ENCODE data around the gene SH3BP5L.

Gene SH3BP5L

DNA sequence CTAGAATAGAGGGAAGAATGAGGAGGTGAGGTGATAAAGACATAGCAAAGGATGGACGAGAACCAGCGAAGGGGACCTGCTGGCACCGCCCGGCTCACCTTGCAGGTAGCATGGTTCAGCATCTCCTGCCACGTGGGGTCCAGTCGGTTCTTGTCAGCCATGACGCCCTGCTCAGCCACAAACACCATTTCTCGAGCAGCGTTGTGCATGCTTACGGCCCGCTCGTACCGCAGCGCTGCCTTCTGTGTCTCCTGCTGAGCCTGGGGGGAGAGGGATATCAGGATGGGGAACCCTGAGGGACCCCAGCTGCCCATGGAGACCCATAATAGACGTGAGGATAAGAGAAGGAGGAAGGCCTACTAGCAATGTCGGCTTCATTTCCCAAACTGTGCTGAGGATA, 11.4 kb downstream of the SH3BP5L start:
- DNase-seq, result no peak
- ChIA-PET CTCF (interaction anchor here (1.0 to 11.5 kb wide), 4 partner anchors 11 to 192 kb away, joined by 3 to 186 read pairs (median 4); partner anchors contain the start of gene OR14I1), POLR2A (no interaction called here)
- no peaks in the 10 kb centered on the region for H3K9me3 ChIP-seq (ENCODE audit: control extremely low read depth in 1 of 5, control insufficient read depth in 4 of 5, insufficient read depth in 2 of 5, low read depth in 1 of 5, low read length in 4 of 5)
- H3K36me3 ChIP-seq (ENCODE audit: control insufficient read depth in 4 of 4, insufficient read depth in 4 of 4, low read length in 3 of 4), result peaks cover 10 to 70% (median 48%) of the 10 kb centered on the region in 4 experiments
- no peak overlapping the region for H3K27ac ChIP-seq (ENCODE audit: insufficient read depth in 1 of 2, low read depth in 1 of 2, low read length in 2 of 2, poor library complexity in 1 of 2, severe bottlenecking in 2 of 2)
- 96% methylated on average over 14 of the region's 16 CpGs for WGBS (ENCODE audit: insufficient coverage)
- peaks cover 0 to 31% (median 27%) of the 10 kb centered on the region in 4 experiments for H3K4me1 ChIP-seq (ENCODE audit: control extremely low read depth in 1 of 4, control insufficient read depth in 4 of 4, insufficient read depth in 4 of 4, low read length in 3 of 4)
- H3K27me3 ChIP-seq (replicated peaks in 2 of 5; ENCODE audit: control insufficient read depth in 4 of 5, insufficient read depth in 5 of 5, low read length in 4 of 5), result no peaks in the 10 kb centered on the region
- no peak overlapping the region for H3K4me3 ChIP-seq (ENCODE audit: control insufficient read depth in 1 of 7, extremely low read depth in 1 of 7, insufficient read depth in 4 of 7, low read depth in 2 of 7, low read length in 6 of 7)

DNA sequence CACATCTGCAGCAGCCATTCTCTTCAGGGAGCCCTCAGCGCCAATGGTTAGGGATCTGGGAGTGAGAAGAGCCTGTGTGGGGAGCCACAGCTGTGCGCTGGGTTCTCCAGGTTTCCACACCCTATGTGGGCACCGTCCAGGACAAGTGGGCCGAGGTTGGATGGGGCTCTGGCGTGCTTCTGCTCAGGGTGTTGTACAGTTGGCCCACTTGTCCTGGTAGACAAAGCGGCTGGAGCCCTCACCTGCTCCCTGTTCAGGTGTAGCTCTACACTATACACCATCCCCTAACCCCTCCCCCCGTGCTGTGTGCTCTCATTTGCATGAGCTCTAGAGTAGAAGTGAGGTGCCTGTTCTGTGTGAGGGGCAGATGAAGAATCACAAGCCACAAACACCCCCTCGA, 12.2 kb downstream of the SH3BP5L start:
- CTCF ChIA-PET, result interaction anchor here (0.6 to 11.5 kb wide), 5 partner anchors 11 to 217 kb away, joined by 3 to 186 read pairs (median 3); partner anchors contain the start of gene OR14I1
- peaks cover 10 to 64% (median 46%) of the 10 kb centered on the region in 4 experiments for H3K36me3 ChIP-seq (ENCODE audit: control insufficient read depth in 4 of 4, insufficient read depth in 4 of 4, low read length in 3 of 4)
- POLR2A ChIA-PET, result no interaction called here
- H3K27me3 ChIP-seq (replicated peaks in 2 of 5; ENCODE audit: control insufficient read depth in 4 of 5, insufficient read depth in 5 of 5, low read length in 4 of 5), result no peaks in the 10 kb centered on the region
- H3K27ac ChIP-seq (ENCODE audit: insufficient read depth in 1 of 2, low read depth in 1 of 2, low read length in 2 of 2, poor library complexity in 1 of 2, severe bottlenecking in 2 of 2), result no peak overlapping the region
- H3K4me1 ChIP-seq (ENCODE audit: control extremely low read depth in 1 of 4, control insufficient read depth in 4 of 4, insufficient read depth in 4 of 4, low read length in 3 of 4), result peaks cover 0 to 31% (median 25%) of the 10 kb centered on the region in 4 experiments
- 95% methylated on average over 3 of the region's 8 CpGs for WGBS (ENCODE audit: insufficient coverage)
- no peaks in the 10 kb centered on the region for H3K9me3 ChIP-seq (ENCODE audit: control extremely low read depth in 1 of 5, control insufficient read depth in 4 of 5, insufficient read depth in 2 of 5, low read depth in 1 of 5, low read length in 4 of 5)
- no peak for DNase-seq
- no peak overlapping the region for H3K4me3 ChIP-seq (ENCODE audit: control insufficient read depth in 1 of 7, extremely low read depth in 1 of 7, insufficient read depth in 4 of 7, low read depth in 2 of 7, low read length in 6 of 7)

DNA sequence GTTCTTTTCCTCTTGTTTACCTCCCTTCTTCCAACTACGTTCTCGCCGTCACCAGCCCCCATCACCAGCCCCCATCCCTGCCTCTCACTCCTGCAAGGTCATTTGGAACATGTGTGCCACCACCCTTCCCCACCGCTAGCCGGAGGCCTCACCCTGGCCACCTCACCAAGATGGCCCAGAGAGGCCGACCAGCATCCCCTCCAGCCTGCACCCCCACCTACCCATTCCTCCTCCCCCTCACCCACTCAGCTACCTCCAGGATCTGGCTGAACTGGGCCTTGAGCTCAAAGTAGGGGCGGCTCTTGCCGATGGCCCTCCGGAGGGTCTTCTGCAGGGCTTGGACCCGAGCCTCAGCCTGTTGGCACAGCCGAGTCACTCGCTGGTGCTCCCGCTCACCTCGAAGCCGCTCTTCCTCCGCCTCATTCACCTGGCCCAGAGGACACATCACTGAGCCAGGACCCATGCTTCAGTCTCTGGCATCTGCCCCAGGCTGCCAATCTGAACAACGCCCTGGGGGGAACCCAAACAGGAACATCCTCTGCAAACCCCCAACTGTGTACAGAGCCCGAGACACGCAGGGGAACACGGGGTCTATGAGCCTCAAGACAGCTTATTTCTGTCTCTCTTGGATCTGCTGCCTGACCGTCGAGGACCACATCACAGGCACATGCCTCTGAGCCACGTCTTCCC, 12.8 kb downstream of the SH3BP5L start:
- ChIA-PET CTCF (interaction anchor here (0.9 to 11.5 kb wide), 3 partner anchors 9 to 201 kb away, joined by 3 to 186 read pairs (median 9); partner anchors contain the start of gene OR14I1), POLR2A (no interaction called here)
- no peak for DNase-seq
- peaks cover 10 to 60% (median 45%) of the 10 kb centered on the region in 4 experiments for H3K36me3 ChIP-seq (ENCODE audit: control insufficient read depth in 4 of 4, insufficient read depth in 4 of 4, low read length in 3 of 4)
- no peaks in the 10 kb centered on the region for H3K9me3 ChIP-seq (ENCODE audit: control extremely low read depth in 1 of 5, control insufficient read depth in 4 of 5, insufficient read depth in 2 of 5, low read depth in 1 of 5, low read length in 4 of 5)
- no peaks in the 10 kb centered on the region for H3K27me3 ChIP-seq (replicated peaks in 2 of 5; ENCODE audit: control insufficient read depth in 4 of 5, insufficient read depth in 5 of 5, low read length in 4 of 5)
- no peak overlapping the region for H3K27ac ChIP-seq (ENCODE audit: insufficient read depth in 1 of 2, low read depth in 1 of 2, low read length in 2 of 2, poor library complexity in 1 of 2, severe bottlenecking in 2 of 2)
- H3K4me3 ChIP-seq (ENCODE audit: control insufficient read depth in 1 of 7, extremely low read depth in 1 of 7, insufficient read depth in 4 of 7, low read depth in 2 of 7, low read length in 6 of 7), result no peak overlapping the region
- peaks cover 0 to 31% (median 25%) of the 10 kb centered on the region in 4 experiments for H3K4me1 ChIP-seq (ENCODE audit: control extremely low read depth in 1 of 4, control insufficient read depth in 4 of 4, insufficient read depth in 4 of 4, low read length in 3 of 4)
- 97% methylated on average over 20 of the region's 23 CpGs for WGBS (ENCODE audit: insufficient coverage)

DNA sequence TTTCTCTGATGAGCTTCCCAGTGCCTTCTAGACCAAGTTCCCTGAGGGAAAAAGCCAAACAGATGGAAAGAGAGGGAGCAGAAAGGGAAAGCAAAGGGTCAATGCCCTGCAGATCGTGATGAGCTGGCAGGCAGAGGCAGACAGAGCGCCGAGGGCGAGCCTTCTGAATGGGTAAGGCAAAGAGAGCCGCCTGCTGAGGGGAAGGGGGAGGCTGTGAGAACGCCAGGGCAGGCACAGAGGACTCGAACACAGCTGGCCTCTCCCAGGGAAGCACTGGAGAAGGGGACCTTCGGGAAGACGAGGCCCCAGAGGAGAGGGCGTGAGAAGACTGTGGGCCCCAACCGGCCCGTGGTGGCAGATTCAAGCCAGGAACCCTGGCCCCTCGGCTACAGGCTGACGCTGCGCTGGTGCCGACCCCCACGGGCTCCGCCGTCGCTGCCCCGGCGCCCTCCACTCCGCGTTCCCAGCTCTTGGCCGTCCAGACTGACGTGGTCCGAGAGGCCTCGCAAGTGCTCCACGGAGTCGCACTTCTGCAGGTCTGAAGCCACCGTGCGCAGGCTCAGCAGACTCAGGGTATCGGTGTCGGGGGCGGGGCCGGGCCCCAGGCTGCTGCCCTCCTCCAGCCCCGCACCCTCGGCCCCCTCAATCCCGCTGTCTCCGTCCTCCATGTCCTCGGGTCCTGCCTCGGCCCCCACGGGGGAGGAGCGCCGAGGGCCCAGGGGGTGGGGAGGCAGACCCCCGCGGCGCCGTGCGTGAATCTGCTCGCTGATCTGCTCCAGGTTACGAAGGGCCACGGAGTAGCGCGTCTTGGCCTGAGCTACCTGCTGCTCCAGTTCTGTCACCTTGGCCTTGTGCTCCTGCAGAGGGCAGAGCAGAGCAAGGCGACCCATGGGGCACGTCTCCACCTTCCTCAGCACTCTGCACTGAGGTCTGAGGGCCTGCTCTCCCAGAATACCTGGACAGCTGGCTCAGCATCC, 13.9 kb downstream of the SH3BP5L start:
- H3K4me1 ChIP-seq (ENCODE audit: control extremely low read depth in 1 of 4, control insufficient read depth in 4 of 4, insufficient read depth in 4 of 4, low read length in 3 of 4), result peaks cover 2 to 30% (median 24%) of the 10 kb centered on the region in 4 experiments
- peaks cover 10 to 60% (median 45%) of the 10 kb centered on the region in 4 experiments for H3K36me3 ChIP-seq (ENCODE audit: control insufficient read depth in 4 of 4, insufficient read depth in 4 of 4, low read length in 3 of 4)
- ChIA-PET POLR2A (no interaction called here), CTCF (interaction anchor here (0.9 to 11.5 kb wide), 4 partner anchors 10 to 200 kb away, joined by 3 to 186 read pairs (median 9); partner anchors contain the start of gene OR14I1)
- DNase-seq, result no peak
- H3K27me3 ChIP-seq (replicated peaks in 2 of 5; ENCODE audit: control insufficient read depth in 4 of 5, insufficient read depth in 5 of 5, low read length in 4 of 5), result no peaks in the 10 kb centered on the region
- no peaks in the 10 kb centered on the region for H3K9me3 ChIP-seq (ENCODE audit: control extremely low read depth in 1 of 5, control insufficient read depth in 4 of 5, insufficient read depth in 2 of 5, low read depth in 1 of 5, low read length in 4 of 5)
- H3K27ac ChIP-seq (ENCODE audit: insufficient read depth in 1 of 2, low read depth in 1 of 2, low read length in 2 of 2, poor library complexity in 1 of 2, severe bottlenecking in 2 of 2), result no peak overlapping the region
- 97% methylated on average over 53 of the region's 57 CpGs for WGBS (ENCODE audit: insufficient coverage)
- no peak overlapping the region for H3K4me3 ChIP-seq (ENCODE audit: control insufficient read depth in 1 of 7, extremely low read depth in 1 of 7, insufficient read depth in 4 of 7, low read depth in 2 of 7, low read length in 6 of 7)

DNA sequence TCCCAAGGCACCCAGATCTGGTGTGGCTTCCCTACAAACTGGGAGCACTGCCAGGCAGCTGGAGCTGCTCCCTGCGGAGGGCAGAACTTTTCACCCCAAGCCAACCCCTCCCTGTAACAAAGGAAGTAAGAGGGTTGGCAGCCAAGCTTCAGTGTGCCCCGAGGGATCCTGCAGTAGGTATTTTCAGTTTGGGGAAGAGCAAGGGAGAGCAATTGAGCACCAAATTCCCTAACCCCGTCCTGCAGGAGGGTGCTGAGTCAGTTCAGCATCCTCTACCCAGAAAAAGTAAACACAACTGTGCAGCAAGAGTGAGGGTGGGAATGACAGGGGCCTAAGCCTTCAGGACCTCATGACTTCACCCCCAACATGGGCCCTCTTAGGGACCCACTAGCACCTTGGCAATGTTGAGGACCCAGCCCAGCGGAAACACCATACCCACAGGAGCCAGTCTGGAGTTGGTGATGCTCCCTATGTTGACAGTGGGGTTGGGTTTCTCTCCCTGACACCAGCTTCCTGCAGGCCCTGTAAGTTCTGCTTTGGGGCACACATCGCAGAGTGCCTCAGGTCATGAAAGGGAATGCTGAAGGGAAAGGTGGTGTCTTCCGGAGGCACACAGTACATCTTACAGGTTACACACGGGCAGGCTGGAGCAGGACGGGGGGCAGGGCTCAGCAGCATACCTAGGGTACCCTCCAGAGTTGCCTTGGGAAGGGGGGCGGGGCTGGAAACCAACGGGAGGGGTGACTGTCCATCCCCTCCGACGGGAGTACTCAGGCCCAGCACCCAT, 14.8 kb downstream of the SH3BP5L start:
- peaks cover 8 to 56% (median 41%) of the 10 kb centered on the region in 4 experiments for H3K36me3 ChIP-seq (ENCODE audit: control insufficient read depth in 4 of 4, insufficient read depth in 4 of 4, low read length in 3 of 4)
- ChIA-PET POLR2A (no interaction called here), CTCF (interaction anchor here (2.4 to 11.5 kb wide), 3 partner anchors 11 to 188 kb away, joined by 9 to 186 read pairs (median 9); partner anchors contain the start of gene OR14I1)
- DNase-seq, result no peak
- no peak overlapping the region for H3K4me3 ChIP-seq (ENCODE audit: control insufficient read depth in 1 of 7, extremely low read depth in 1 of 7, insufficient read depth in 4 of 7, low read depth in 2 of 7, low read length in 6 of 7)
- H3K27ac ChIP-seq (ENCODE audit: insufficient read depth in 1 of 2, low read depth in 1 of 2, low read length in 2 of 2, poor library complexity in 1 of 2, severe bottlenecking in 2 of 2), result no peak overlapping the region
- WGBS (ENCODE audit: insufficient coverage), result 55% methylated on average over 9 of the region's 12 CpGs
- H3K27me3 ChIP-seq (replicated peaks in 2 of 5; ENCODE audit: control insufficient read depth in 4 of 5, insufficient read depth in 5 of 5, low read length in 4 of 5), result no peaks in the 10 kb centered on the region
- H3K9me3 ChIP-seq (ENCODE audit: control extremely low read depth in 1 of 5, control insufficient read depth in 4 of 5, insufficient read depth in 2 of 5, low read depth in 1 of 5, low read length in 4 of 5), result no peaks in the 10 kb centered on the region
- peaks cover 9 to 30% (median 24%) of the 10 kb centered on the region in 4 experiments for H3K4me1 ChIP-seq (ENCODE audit: control extremely low read depth in 1 of 4, control insufficient read depth in 4 of 4, insufficient read depth in 4 of 4, low read length in 3 of 4)

DNA sequence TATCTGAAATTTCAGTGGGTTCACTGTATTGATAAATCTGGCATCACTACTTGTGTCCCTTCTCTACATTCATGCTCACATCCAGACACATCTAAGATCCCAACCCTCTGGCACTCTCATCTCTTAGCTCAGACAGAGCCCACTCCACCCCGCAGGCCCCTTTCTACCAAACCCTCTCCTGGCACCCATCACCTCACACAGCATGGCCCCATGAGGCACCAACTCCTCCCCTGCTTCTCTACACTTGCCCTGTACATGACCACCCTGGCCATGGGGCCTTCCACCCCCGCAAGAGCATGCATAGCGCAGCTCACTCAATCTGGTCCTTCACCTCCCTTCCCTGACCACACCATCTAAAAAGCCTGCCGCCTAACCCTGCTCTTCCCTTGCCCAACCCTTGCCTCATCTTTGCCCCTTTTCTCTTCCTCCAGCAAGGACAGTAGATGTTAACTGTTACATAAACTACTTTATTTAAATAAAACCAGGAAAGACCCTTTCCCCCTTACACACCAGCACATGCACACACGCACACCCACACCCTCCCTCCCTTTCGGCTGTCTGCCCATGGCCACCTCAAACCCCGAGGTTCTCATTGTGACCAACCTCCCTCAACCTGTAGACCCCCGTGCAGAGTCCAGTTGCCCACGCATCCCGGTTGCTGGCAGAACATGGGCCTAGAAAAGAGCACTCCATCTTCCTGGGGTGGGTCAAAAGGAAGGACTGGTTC, 15.6 kb downstream of the SH3BP5L start:
- Histone ChIP-seq H3K27me3 (replicated peaks in 2 of 5; ENCODE audit: control insufficient read depth in 4 of 5, insufficient read depth in 5 of 5, low read length in 4 of 5) (no peaks in the 10 kb centered on the region), H3K27ac (ENCODE audit: insufficient read depth in 1 of 2, low read depth in 1 of 2, low read length in 2 of 2, poor library complexity in 1 of 2, severe bottlenecking in 2 of 2) (no peak overlapping the region), H3K4me3 (ENCODE audit: control insufficient read depth in 1 of 7, extremely low read depth in 1 of 7, insufficient read depth in 4 of 7, low read depth in 2 of 7, low read length in 6 of 7) (no peak overlapping the region), H3K36me3 (ENCODE audit: control insufficient read depth in 4 of 4, insufficient read depth in 4 of 4, low read length in 3 of 4) (peaks cover 4 to 48% (median 34%) of the 10 kb centered on the region in 4 experiments), H3K9me3 (ENCODE audit: control extremely low read depth in 1 of 5, control insufficient read depth in 4 of 5, insufficient read depth in 2 of 5, low read depth in 1 of 5, low read length in 4 of 5) (no peaks in the 10 kb centered on the region), H3K4me1 (ENCODE audit: control extremely low read depth in 1 of 4, control insufficient read depth in 4 of 4, insufficient read depth in 4 of 4, low read length in 3 of 4) (peaks cover 16 to 35% (median 28%) of the 10 kb centered on the region in 4 experiments)
- DNase-seq, result no peak
- CTCF ChIA-PET, result interaction anchor here (2.8 to 11.5 kb wide), 2 partner anchors 109 to 188 kb away, joined by 9 to 186 read pairs; partner anchors contain the start of gene OR14I1
- WGBS (ENCODE audit: insufficient coverage), result 77% methylated on average over 9 of the region's 10 CpGs
- POLR2A ChIA-PET, result no interaction called here
